ENCODE data around the gene LHPP.

DNA sequence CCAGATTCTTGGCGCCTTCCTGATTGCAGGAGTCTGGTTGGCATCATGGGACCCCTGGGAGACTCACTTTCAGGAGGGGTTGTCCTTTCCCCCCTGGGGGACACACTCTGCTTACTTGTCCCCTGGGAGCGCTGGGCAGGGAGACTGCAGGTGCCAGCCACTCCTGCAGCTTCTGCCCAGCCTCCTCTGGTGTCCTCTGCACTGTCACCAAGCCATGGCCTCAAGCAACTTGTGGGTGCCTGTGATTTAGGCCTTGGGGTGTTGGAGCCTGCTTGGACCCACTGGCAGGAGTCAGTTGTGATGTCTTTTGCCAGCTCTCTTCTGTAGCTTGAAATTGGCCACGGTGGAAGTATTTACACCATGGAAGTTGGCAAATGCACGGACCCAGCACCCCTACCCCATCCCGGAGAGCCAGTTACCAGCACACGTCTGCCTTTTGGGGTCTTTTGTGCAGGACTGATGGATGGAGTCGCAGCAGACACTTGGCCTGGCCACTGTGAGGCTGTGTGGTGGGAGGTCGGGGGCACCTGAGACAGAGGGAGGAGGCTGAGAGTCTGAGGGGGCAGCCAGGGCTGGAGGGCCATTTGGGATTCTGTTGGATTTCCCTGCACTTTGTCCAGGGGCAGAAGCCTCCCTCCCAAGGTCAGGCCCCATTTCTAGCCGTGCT lies 104.7 kb downstream of the LHPP start:
- TF ChIP-seq POLR2A (IDR thresholded peaks at IDR 0.05; ENCODE audit: low read depth, low read length) (no peak), POLR2AphosphoS5 (IDR thresholded peaks at IDR 0.05; ENCODE audit: low read depth, low read length) (no peak)

All from GM12892 (cell line).